Measurements from ENCODE around the gene KDM3A.

Gene KDM3A

GRCh38 chr2:86429335-86429734 lies 11.8 kb upstream of the KDM3A start:
- DNase-seq (ENCODE audit: low read depth, low spot score): no peak
- no peak overlapping the region for H3K27ac ChIP-seq

DNA sequence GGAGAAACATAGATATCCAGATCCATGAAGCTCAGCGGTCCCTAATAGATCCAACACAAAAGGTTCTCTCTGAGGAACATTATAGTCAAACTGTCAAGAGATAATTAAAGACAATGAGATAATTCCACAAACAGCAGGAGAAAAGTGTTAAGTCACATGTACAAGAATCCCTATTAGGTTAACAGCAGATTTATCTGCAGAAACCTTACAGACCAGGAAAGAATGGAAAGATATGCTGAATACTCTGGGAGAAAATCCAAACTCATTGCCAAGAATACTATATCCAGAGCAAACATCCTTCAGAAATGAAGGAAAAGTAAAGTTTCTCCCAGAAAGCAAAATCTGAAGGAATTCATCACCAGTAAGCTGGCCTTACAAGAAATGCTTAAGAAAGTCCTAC lies 10.8 kb upstream of the KDM3A start:
- no peak overlapping the region for H3K27ac ChIP-seq

GRCh38 chr2:86433137-86433536 lies 8.0 kb upstream of the KDM3A start:
- DNase-seq (ENCODE audit: low read depth, low spot score): no peak
- H3K27ac ChIP-seq: no peak overlapping the region

More for the DNA sequence above, 10.8 kb upstream of the KDM3A start:
- DNase-seq (ENCODE audit: low read depth, low spot score): no peak

DNA sequence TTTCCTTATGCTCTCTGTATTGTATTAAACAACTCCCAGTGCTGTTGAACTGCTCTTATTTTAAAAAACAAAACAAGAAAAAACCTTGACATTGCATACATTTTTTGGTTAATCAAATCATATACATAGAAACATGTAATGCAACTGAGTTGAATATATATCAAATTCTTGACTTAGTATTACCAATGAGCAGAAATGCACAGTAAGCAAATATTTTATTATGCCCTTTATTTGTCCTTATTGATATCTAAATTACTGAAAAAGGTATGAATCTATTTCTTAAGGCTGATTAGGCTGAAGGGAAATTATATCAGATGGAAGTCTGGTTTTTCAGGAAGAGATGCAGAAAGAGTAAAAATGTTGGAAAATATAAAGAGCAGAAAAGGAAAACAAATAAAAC lies 6.9 kb upstream of the KDM3A start:
- no peak overlapping the region for H3K27ac ChIP-seq

GRCh38 chr2:86435531-86435930 lies 5.6 kb upstream of the KDM3A start:
- no peak for DNase-seq (ENCODE audit: low read depth, low spot score)
- H3K27ac ChIP-seq: no peak overlapping the region

More for the DNA sequence above, 6.9 kb upstream of the KDM3A start:
- no peak for DNase-seq (ENCODE audit: low read depth, low spot score)

- H3K27ac ChIP-seq: no peak overlapping the region
- no peak for DNase-seq (ENCODE audit: low read depth, low spot score)
These were observed 4.8 kb upstream of the KDM3A start for GRCh38 chr2:86436328-86436727.

- H3K27ac ChIP-seq: peak overlapping the region; percentile 98
- DNase-seq (ENCODE audit: low read depth, low spot score): no peak
These were observed 1.1 kb upstream of the KDM3A start for GRCh38 chr2:86439879-86440630.

DNA sequence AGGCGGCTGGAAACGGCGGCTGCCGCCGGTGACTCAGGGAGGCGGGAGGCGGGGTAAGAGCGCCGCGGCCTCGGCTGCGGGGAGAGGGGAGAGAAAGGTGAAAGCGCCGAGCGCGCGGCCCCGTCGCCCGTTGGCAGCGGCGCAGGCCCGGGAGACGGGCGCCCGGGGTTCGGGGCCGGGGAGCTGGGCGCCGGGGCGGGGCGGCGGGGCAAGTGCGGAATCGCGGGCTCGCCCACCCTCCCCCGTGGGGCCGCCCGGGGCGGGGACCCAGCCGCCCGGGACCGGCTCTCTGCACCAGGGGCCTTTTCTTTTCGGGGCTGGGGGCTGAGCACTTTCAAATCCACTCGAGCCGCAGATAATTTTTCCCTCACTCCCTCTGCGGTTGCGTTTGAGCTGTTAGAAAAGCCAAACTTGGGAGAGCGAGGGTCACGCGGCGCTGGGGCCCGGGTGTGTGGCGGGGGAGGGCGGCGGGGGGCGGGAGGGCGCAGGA lies 266 bp downstream of the KDM3A start:
- no peak for DNase-seq (ENCODE audit: low read depth, low spot score)
- H3K27ac ChIP-seq: peak overlapping the region; percentile 98

DNA sequence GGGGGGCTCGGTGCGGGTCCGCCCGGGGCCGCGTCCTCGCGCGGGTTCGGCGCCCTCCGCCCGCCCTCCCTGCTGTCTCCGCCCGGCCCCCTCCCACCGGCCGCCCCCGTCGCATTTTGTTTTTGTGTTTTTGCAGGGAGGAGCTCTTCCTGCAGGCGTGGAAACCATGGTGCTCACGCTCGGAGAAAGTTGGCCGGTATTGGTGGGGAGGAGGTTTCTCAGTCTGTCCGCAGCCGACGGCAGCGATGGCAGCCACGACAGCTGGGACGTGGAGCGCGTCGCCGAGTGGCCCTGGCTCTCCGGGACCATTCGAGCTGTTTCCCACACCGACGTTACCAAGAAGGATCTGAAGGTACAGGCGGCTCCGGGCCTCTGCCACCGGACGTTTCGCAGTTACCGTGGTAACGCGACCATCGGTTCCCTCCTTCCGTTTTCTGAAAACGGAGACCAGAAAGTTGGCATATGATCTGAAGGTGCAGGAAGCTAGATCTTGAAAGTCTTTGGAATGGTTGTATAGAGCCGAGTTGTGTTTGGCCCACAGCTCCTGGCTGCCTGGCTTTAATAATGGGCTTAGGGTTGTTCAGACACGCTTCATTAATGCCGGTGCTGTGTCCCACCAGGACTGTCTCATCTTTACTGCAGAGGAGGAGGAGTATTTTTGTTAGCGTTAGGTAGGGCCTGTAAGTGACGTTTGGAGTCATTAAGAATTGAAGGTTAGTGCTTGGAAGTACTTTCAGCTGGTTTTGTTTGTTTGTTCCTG lies 891 bp downstream of the KDM3A start:
- DNase-seq (ENCODE audit: low read depth, low spot score): no peak

DNA sequence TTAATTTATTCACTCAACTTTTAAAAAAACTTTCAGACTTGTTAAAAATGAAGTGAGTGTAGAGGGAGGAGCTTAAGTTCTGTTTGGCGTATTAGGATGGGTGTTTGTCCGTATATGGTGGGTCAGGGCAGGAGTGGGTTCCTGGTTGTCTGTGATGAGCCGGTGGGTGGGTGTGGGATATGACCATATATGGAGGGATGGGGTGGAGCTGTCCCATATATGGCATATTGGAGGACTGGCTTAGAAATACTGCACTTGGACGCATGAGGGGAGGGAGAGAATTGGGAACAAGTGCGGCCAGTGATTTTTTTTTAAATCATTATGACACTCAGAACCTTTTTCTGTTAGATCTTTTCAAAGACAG lies 1.5 kb downstream of the KDM3A start:
- DNase-seq (ENCODE audit: low read depth, low spot score): peak; percentile 78
- peak overlapping the region; percentile 98 for H3K27ac ChIP-seq

More for the DNA sequence above, 891 bp downstream of the KDM3A start:
- H3K27ac ChIP-seq: peak overlapping the region; percentile 98

GRCh38 chr2:86443631-86444350 lies 2.6 kb downstream of the KDM3A start:
- no peak overlapping the region for H3K27ac ChIP-seq
- no peak for DNase-seq (ENCODE audit: low read depth, low spot score)

GRCh38 chr2:86445436-86445835 lies 4.3 kb downstream of the KDM3A start:
- H3K27ac ChIP-seq: no peak overlapping the region
- no peak for DNase-seq (ENCODE audit: low read depth, low spot score)

DNA sequence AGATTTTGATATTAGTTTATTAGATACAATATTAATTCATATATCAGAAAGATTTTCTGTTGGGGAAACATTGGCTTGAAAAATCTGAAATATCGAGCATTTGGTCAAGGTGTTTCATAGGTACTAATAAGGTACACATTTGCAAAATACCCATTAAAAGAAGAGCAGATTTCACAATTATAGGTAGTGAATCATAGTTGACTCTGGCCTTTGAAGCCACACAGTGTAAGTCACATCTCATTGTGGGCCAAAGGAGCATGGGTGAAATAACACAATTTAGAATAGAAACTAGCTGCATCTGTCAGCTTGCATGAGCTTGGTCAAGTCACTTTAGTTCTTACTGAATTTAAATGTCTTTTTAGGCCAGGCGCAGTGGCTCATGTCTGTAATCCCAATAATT lies 4.9 kb downstream of the KDM3A start:
- H3K27ac ChIP-seq: no peak overlapping the region
- DNase-seq (ENCODE audit: low read depth, low spot score): no peak

- H3K27ac ChIP-seq: no peak overlapping the region
- peak; percentile 16 for DNase-seq (ENCODE audit: low read depth, low spot score)
These were observed 12.7 kb downstream of the KDM3A start for GRCh38 chr2:86453836-86454235.

DNA sequence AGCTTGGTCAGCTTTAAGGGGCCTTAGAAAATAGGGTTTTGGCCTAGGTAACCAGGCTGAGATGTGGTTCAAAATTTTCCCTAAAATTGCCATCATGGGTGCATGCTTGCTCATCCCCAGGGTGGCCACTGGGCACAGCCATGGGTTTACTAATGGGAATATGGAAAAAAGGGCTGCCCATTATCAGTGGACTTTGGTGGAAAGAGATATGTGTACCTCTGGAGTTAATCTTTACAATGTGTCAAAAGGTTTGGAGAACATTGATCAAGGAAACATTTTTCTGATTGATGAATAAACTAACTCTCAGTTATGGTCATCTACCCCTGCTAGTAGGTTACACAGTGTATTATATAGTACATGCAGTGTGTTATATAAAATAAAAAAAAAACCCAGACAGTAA lies 13.1 kb downstream of the KDM3A start:
- no peak overlapping the region for H3K27ac ChIP-seq
- DNase-seq (ENCODE audit: low read depth, low spot score): no peak

GRCh38 chr2:86455181-86455580 lies 14.0 kb downstream of the KDM3A start:
- no peak overlapping the region for H3K27ac ChIP-seq
- DNase-seq (ENCODE audit: low read depth, low spot score): no peak

- DNase-seq (ENCODE audit: low read depth, low spot score): no peak
- H3K27ac ChIP-seq: no peak overlapping the region
These were observed 20.0 kb downstream of the KDM3A start for GRCh38 chr2:86461042-86461743.

DNA sequence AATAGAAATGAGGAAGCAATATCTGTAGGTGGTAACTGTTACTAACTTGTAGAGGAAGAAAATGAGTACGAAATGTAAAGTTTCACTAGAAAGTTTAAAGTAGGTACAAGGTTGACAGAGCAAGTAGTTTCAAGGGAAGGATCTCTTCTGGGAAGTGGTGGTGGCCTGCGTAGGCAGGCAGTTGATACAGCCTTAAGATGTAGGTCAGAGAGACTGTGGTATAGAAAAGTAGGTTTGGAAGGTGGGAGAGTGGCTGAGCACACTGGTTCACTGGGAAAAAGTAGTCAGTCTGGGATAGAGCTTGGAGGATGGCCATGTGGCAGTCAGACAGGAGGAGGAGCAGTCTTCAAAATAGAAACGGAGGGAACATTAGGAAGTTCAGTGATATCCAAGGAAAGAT lies 23.5 kb downstream of the KDM3A start:
- DNase-seq (ENCODE audit: low read depth, low spot score): no peak
- no peak overlapping the region for H3K27ac ChIP-seq

DNA sequence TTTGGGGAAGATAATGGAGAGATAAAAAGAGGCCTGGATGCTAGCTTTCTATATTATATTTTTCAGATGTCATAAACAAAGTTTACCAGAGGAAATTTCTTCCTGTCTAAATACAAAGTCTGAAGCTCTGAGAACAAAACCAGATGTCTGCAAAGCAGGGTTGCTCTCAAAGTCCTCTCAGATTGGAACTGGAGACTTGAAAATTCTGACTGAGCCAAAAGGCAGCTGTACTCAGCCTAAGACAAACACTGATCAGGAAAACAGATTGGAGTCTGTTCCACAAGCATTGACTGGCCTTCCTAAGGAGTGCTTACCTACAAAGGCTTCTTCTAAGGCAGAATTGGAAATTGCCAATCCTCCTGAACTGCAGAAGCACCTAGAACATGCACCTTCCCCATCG lies 25.1 kb downstream of the KDM3A start:
- H3K27ac ChIP-seq: no peak overlapping the region

More for the DNA sequence above, 25.1 kb downstream of the KDM3A start:
- no peak for DNase-seq (ENCODE audit: low read depth, low spot score)
